Naive thymus-derived CD4-positive, alpha-beta T cell (primary cell): Measurements from ENCODE around the gene SNX21. TPM values are rescaled to one million over a fixed set of nuclear protein-coding genes. Genes with fewer than 3 reads are reported as not detected.

ENCODE experiments used
- polyA plus RNA-seq, 2 donors: library from polyadenylated mRNA; unstranded; fragments of 300-500 nt; fragmentation: Illumina TruSeq; gene quantifications; one replicate each; pipeline ENCODE4 v1.2.3, GENCODE V29; 2021
- total RNA-seq, 6 experiments: library from RNA in 5 of 6; stranded (reverse) in 5 of 6; gene quantifications; 1 replicate in 5 of 6; 2 replicates in 1 of 6; pipeline ENCODE4 v1.2.3 and lab custom pipeline; 2021 to 2026

Gene SNX21
- total and polyA plus RNA-seq, 7 experiments from 2014 or later, result 0.30 to 4.9 (median 1.1) TPM

Other genes with a start within 250 kb of the SNX21 start
- not detected for gene WFDC10A, start 204.1 kb upstream of the SNX21 start, total RNA-seq
- gene WFDC10A, start 204.1 kb upstream of the SNX21 start, polyA plus RNA-seq, result not detected
- gene WFDC9, start 202.5 kb upstream of the SNX21 start, total RNA-seq, result not detected
- gene WFDC9, start 202.5 kb upstream of the SNX21 start, polyA plus RNA-seq, result not detected
- gene WFDC11, start 163.6 kb upstream of the SNX21 start, total RNA-seq, result not detected
- gene WFDC11, start 163.6 kb upstream of the SNX21 start, polyA plus RNA-seq, result not detected
- gene WFDC13, start 131.8 kb upstream of the SNX21 start, total RNA-seq, result not detected
- gene WFDC13, start 131.8 kb upstream of the SNX21 start, polyA plus RNA-seq, result not detected
- not detected for gene WFDC10B, start 128.8 kb upstream of the SNX21 start, total RNA-seq
- not detected for gene WFDC10B, start 128.8 kb upstream of the SNX21 start, polyA plus RNA-seq
- not detected for gene SPINT4, start 111.5 kb upstream of the SNX21 start, total RNA-seq
- gene SPINT4, start 111.5 kb upstream of the SNX21 start, polyA plus RNA-seq, result not detected
- not detected for gene WFDC3, start 41.9 kb upstream of the SNX21 start, total RNA-seq
- gene WFDC3, start 41.9 kb upstream of the SNX21 start, polyA plus RNA-seq, result not detected
- 10 to 100 TPM; 13.1 to 31.7 (median 18.8) TPM for gene DNTTIP1, start 41.8 kb upstream of the SNX21 start, total RNA-seq
- gene DNTTIP1, start 41.8 kb upstream of the SNX21 start, polyA plus RNA-seq, result 10 to 100 TPM; 39.2 to 40.3 TPM
- 100 to 1,000 TPM in 1 of 5 experiments, under 1 TPM in 3, not detected in 1; 0.50 to 129 (median 0.75) TPM for gene UBE2C, start 21.2 kb upstream of the SNX21 start, total RNA-seq
- not detected for gene UBE2C, start 21.2 kb upstream of the SNX21 start, polyA plus RNA-seq
- gene TNNC2, start 6.5 kb upstream of the SNX21 start, total RNA-seq, result 1 to 10 TPM in 1 of 5 experiments, under 1 TPM in 1, not detected in 3; 0.59 to 1.4 TPM
- not detected for gene TNNC2, start 6.5 kb upstream of the SNX21 start, polyA plus RNA-seq
- gene ACOT8, start 23.6 kb downstream of the SNX21 start, total RNA-seq, result 10 to 100 TPM; 20.5 to 35.5 (median 29.2) TPM
- 10 to 100 TPM; 33.8 to 38.7 TPM for gene ACOT8, start 23.6 kb downstream of the SNX21 start, polyA plus RNA-seq
- gene ZSWIM3, start 23.8 kb downstream of the SNX21 start, total RNA-seq, result 1 to 10 TPM; 1.3 to 6.8 (median 6.0) TPM
- gene ZSWIM3, start 23.8 kb downstream of the SNX21 start, polyA plus RNA-seq, result 1 to 10 TPM; 1.2 to 3.1 TPM
- 10 to 100 TPM in 2 of 5 experiments, 1 to 10 TPM in 3; 8.2 to 16.0 (median 9.8) TPM for gene ZSWIM1, start 47.4 kb downstream of the SNX21 start, total RNA-seq
- gene ZSWIM1, start 47.4 kb downstream of the SNX21 start, polyA plus RNA-seq, result 10 to 100 TPM in 1 of 2 donors, 1 to 10 TPM in 1; 3.2 to 12.5 TPM
- 1 to 10 TPM; 1.0 to 3.9 (median 1.2) TPM for gene SPATA25, start 53.8 kb downstream of the SNX21 start, total RNA-seq
- gene SPATA25, start 53.8 kb downstream of the SNX21 start, polyA plus RNA-seq, result not detected
- gene NEURL2, start 57.4 kb downstream of the SNX21 start, total RNA-seq, result 1 to 10 TPM; 1.2 to 5.3 (median 4.0) TPM
- gene NEURL2, start 57.4 kb downstream of the SNX21 start, polyA plus RNA-seq, result 1 to 10 TPM in 1 of 2 donors, under 1 TPM in 1; 0.69 to 4.0 TPM
- gene CTSA, start 57.5 kb downstream of the SNX21 start, total RNA-seq, result 100 to 1,000 TPM in 1 of 5 experiments, 10 to 100 TPM in 4; 60.5 to 151 (median 65.1) TPM
- gene CTSA, start 57.5 kb downstream of the SNX21 start, polyA plus RNA-seq, result 10 to 100 TPM; 59.6 to 74.7 TPM
- gene PLTP, start 78.4 kb downstream of the SNX21 start, total RNA-seq, result under 1 TPM in 4 of 5 experiments, not detected in 1; 0.31 to 0.44 (median 0.37) TPM
- gene PLTP, start 78.4 kb downstream of the SNX21 start, polyA plus RNA-seq, result not detected
- gene PCIF1, start 100.9 kb downstream of the SNX21 start, total RNA-seq, result 10 to 100 TPM; 42.3 to 79.6 (median 67.0) TPM
- 100 to 1,000 TPM in 1 of 2 donors, 10 to 100 TPM in 1; 68.7 to 130 TPM for gene PCIF1, start 100.9 kb downstream of the SNX21 start, polyA plus RNA-seq
- gene ZNF335, start 138.4 kb downstream of the SNX21 start, total RNA-seq, result 10 to 100 TPM; 39.9 to 95.2 (median 53.8) TPM
- 10 to 100 TPM in 1 of 2 donors, 1 to 10 TPM in 1; 7.1 to 14.6 TPM for gene ZNF335, start 138.4 kb downstream of the SNX21 start, polyA plus RNA-seq
- gene MMP9, start 175.1 kb downstream of the SNX21 start, total RNA-seq, result 10 to 100 TPM in 2 of 5 experiments, 1 to 10 TPM in 1, under 1 TPM in 2; 0.19 to 13.0 (median 1.9) TPM
- not detected for gene MMP9, start 175.1 kb downstream of the SNX21 start, polyA plus RNA-seq
- gene SLC12A5, start 195.4 kb downstream of the SNX21 start, total RNA-seq, result not detected
- not detected for gene SLC12A5, start 195.4 kb downstream of the SNX21 start, polyA plus RNA-seq